ENCODE results near the gene BCL6B. TPM values are rescaled to one million over a fixed set of nuclear protein-coding genes. Genes with fewer than 3 reads are reported as not detected.

The BCL6B gene
- total and polyA plus RNA-seq, 2 donors from 2014 or later: 4.4 to 33.3 TPM

GRCh38 chr17:7010523-7010922 is 12.3 kb upstream of the BCL6B start:
- TF ChIP-seq CTCF (IDR thresholded peaks at IDR 0.05; ENCODE audit: borderline replicate concordance, extremely low read depth, insufficient read depth): no peak
- Histone ChIP-seq H3K9me3 (ENCODE audit: control insufficient read depth in 2 of 3, insufficient read depth in 1 of 3, low read length in 3 of 3) (no peaks in the 10 kb centered on the region), H3K27me3 (ENCODE audit: control insufficient read depth, insufficient read depth, low read length) (no peaks in the 10 kb centered on the region), H3K27ac (ENCODE audit: low read depth in 2 of 2, low read length in 2 of 2) (no peak overlapping the region), H3K4me1 (ENCODE audit: control insufficient read depth in 2 of 3, insufficient read depth in 2 of 3, low read depth in 1 of 3, low read length in 3 of 3) (peaks cover 0 to 27% (median 13%) of the 10 kb centered on the region in 3 donors), H3K36me3 (ENCODE audit: control insufficient read depth in 2 of 3, insufficient read depth in 3 of 3, low read length in 3 of 3) (peaks cover 0 to 6% (median 0%) of the 10 kb centered on the region in 3 donors), H3K4me3 (ENCODE audit: low read length in 3 of 3) (peak overlapping the region in 2 of 3 donors; percentile 31 to 80), H3K9ac (ENCODE audit: low read length in 3 of 3) (peak overlapping the region in 1 of 3 donors; percentile 81)
- FAIRE-seq (no peak), DNase-seq (no peak)
- intact Hi-C loops (cut with DNase I): no loop called here

DNA sequence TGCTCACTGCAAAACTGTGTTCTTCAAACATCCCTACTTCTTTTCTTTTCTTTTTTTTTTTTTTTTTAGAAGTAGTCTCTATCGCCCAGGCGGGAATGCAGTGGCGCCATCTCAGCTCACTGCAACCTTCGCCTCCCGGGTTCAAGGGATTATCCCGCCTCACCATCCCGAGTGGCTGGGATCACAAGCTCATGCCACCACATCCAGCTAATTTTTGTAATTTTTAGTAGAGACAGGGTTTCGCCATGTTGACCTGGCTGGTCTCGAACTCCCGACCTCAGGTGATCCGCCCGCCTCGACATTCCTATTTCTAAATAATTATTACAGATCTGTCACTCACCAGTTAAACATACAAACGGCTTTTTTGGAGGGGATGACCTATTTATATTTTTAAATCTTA is 11.4 kb upstream of the BCL6B start:
- Histone ChIP-seq H3K4me3 (ENCODE audit: low read length in 3 of 3) (peak overlapping the region; percentile 80 to 95 (median 92)), H3K27me3 (ENCODE audit: control insufficient read depth, insufficient read depth, low read length) (no peaks in the 10 kb centered on the region), H3K4me1 (ENCODE audit: control insufficient read depth in 2 of 3, insufficient read depth in 2 of 3, low read depth in 1 of 3, low read length in 3 of 3) (peaks cover 0 to 30% (median 13%) of the 10 kb centered on the region in 3 donors), H3K27ac (ENCODE audit: low read depth in 2 of 2, low read length in 2 of 2) (no peak overlapping the region), H3K36me3 (ENCODE audit: control insufficient read depth in 2 of 3, insufficient read depth in 3 of 3, low read length in 3 of 3) (peaks cover 0 to 6% (median 0%) of the 10 kb centered on the region in 3 donors), H3K9ac (ENCODE audit: low read length in 3 of 3) (peak overlapping the region; percentile 17 to 94 (median 81)), H3K9me3 (ENCODE audit: control insufficient read depth in 2 of 3, insufficient read depth in 1 of 3, low read length in 3 of 3) (no peaks in the 10 kb centered on the region)
- intact Hi-C loops (cut with DNase I): no loop called here
- DNase-seq (no peak), FAIRE-seq (no peak)
- TF ChIP-seq CTCF (IDR thresholded peaks at IDR 0.05; ENCODE audit: borderline replicate concordance, extremely low read depth, insufficient read depth): no peak

DNA sequence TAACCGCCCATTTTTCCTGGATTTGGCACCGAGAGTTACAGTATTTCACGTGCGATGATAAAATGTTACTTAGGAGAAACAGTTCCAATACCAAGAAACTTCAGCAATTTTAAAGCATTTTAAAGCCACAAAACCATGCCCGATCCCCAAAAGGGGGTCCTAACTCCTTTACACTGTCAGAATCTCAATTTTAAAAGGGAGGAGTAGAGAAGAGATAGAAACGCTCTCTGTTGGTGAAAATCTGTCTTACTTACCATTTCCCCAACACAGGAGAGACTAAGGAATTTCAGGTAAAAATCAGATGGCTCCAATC is 11.0 kb upstream of the BCL6B start:
- TF ChIP-seq CTCF (IDR thresholded peaks at IDR 0.05; ENCODE audit: borderline replicate concordance, extremely low read depth, insufficient read depth): no peak
- no peaks in the 10 kb centered on the region for H3K9me3 ChIP-seq (ENCODE audit: control insufficient read depth in 2 of 3, insufficient read depth in 1 of 3, low read length in 3 of 3)
- H3K27me3 ChIP-seq (ENCODE audit: control insufficient read depth, insufficient read depth, low read length): no peaks in the 10 kb centered on the region
- H3K36me3 ChIP-seq (ENCODE audit: control insufficient read depth in 2 of 3, insufficient read depth in 3 of 3, low read length in 3 of 3): peaks cover 0 to 6% (median 0%) of the 10 kb centered on the region in 3 donors
- intact Hi-C loops (cut with DNase I): no loop called here
- H3K4me3 ChIP-seq (ENCODE audit: low read length in 3 of 3): peak overlapping the region; percentile 80 to 95 (median 92)
- DNase-seq: no peak
- peaks cover 0 to 30% (median 13%) of the 10 kb centered on the region in 3 donors for H3K4me1 ChIP-seq (ENCODE audit: control insufficient read depth in 2 of 3, insufficient read depth in 2 of 3, low read depth in 1 of 3, low read length in 3 of 3)
- no peak for FAIRE-seq
- peak overlapping the region; percentile 17 to 94 (median 81) for H3K9ac ChIP-seq (ENCODE audit: low read length in 3 of 3)
- peak overlapping the region; percentile 98 to 99 for H3K27ac ChIP-seq (ENCODE audit: low read depth in 2 of 2, low read length in 2 of 2)

All from kidney (tissue), 14 donors.